HEK293 (cell line): ENCODE data around the gene SUPT4H1.

ENCODE experiments used
- ATF2 ChIP-seq: fragments of 450-650 bp; formaldehyde crosslinking; IDR thresholded peaks from 2 replicates; pipeline ENCODE4 v1.5.1; 2016; ENCODE audit warnings: missing biosample characterization, missing genetic modification characterization, low read depth
- BCL11A ChIP-seq: fragments of 450-650 bp; formaldehyde crosslinking; IDR thresholded peaks from 2 replicates; pipeline ENCODE4 v1.5.1; 2016; ENCODE audit warnings: low read depth, missing biosample characterization, missing genetic modification characterization
- CTCF ChIP-seq: fragments of 450-650 bp; formaldehyde crosslinking; IDR thresholded peaks from 2 replicates; pipeline ENCODE4 v1.5.1; 2016; ENCODE audit warnings: missing biosample characterization, missing genetic modification characterization
- HOXA7 ChIP-seq: sonication (generic); formaldehyde crosslinking; IDR thresholded peaks from 2 replicates; pipeline ENCODE4 v1.8.1; 2022; ENCODE audit warnings: missing genetic modification reagents, borderline replicate concordance
- PATZ1 ChIP-seq: fragments of 450-650 bp; formaldehyde crosslinking; IDR thresholded peaks from 2 replicates; pipeline ENCODE4 v1.5.1; 2016; ENCODE audit warnings: missing biosample characterization, missing genetic modification characterization
- ZBTB1 ChIP-seq: fragments of 450-650 bp; formaldehyde crosslinking; IDR thresholded peaks from 2 replicates; pipeline ENCODE4 v1.5.1; 2016; ENCODE audit warnings: missing biosample characterization, missing genetic modification characterization
- ZNF561 ChIP-seq: fragments of 450-650 bp; IDR thresholded peaks from 2 replicates; pipeline ENCODE4 v1.5.1; 2018; ENCODE audit warnings: missing biosample characterization, missing genetic modification characterization, borderline replicate concordance
- ZNF639 ChIP-seq: fragments of 450-650 bp; formaldehyde crosslinking; IDR thresholded peaks from 2 replicates; pipeline ENCODE4 v1.5.1; 2016; ENCODE audit warnings: missing biosample characterization, missing genetic modification characterization
- ZNF692 ChIP-seq: fragments of 450-650 bp; formaldehyde crosslinking; IDR thresholded peaks from 2 replicates; pipeline ENCODE4 v1.5.1; 2016; ENCODE audit warnings: missing biosample characterization, missing genetic modification characterization
- ZNF76 ChIP-seq: fragments of 450-650 bp; formaldehyde crosslinking; IDR thresholded peaks from 2 replicates; pipeline ENCODE4; 2016; ENCODE audit warnings: low read depth, missing biosample characterization, missing genetic modification characterization, borderline replicate concordance
- ZNF768 ChIP-seq: fragments of 450-650 bp; formaldehyde crosslinking; IDR thresholded peaks from 2 replicates; pipeline ENCODE4 v1.5.1; 2018; ENCODE audit warnings: missing biosample characterization, mild to moderate bottlenecking, missing genetic modification characterization

- no peak for TF ChIP-seq CTCF (tag by site-specific recombination)
- TF ChIP-seq ZNF692 (tag by site-specific recombination) = no peak
- no peak for TF ChIP-seq ZNF561 (tag by site-specific recombination)
- TF ChIP-seq ZNF639 (tag by site-specific recombination) = no peak
- TF ChIP-seq HOXA7 (CRISPR knock-in tag) = no peak
- no peak for TF ChIP-seq BCL11A (tag by site-specific recombination)
- no peak for TF ChIP-seq PATZ1 (tag by site-specific recombination)
- no peak for TF ChIP-seq ZNF76 (tag by site-specific recombination)
- no peak for TF ChIP-seq ZBTB1 (tag by site-specific recombination)
- TF ChIP-seq ATF2 = no peak
- TF ChIP-seq ZNF768 (tag by site-specific recombination) = no peak
Measured at GRCh38 chr17:58334256-58334655, 17.7 kb downstream of the SUPT4H1 start.
